GM12878 (cell line): ENCODE measurements around the gene MYO3A. TPM values are rescaled to one million over a fixed set of nuclear protein-coding genes. Genes with fewer than 3 reads are reported as not detected.

Experiments
- ATAC-seq: fragments of 200-7000 bp; cut with Tn5 transposase; 3 replicates; pipeline ENCODE4 v1.9.1; 2020; ENCODE audit warnings: mild to moderate bottlenecking, moderate library complexity
- BruUV-seq: library from RNA; stranded (reverse); fragments of 400-500 nt; replicated peaks from 2 replicates; lab custom pipeline; 2021; lab: Mats Ljungman, UMichigan
- CTCF ChIA-PET: fragments of 300-600 bp; sonication (Branson Sonifier 250); formaldehyde crosslinking; extraction: SDS; loops from one replicate; lab custom pipeline; 2021; ENCODE audit warnings: inconsistent platforms; lab: Yijun Ruan, JAX
- POLR2A ChIA-PET: fragments of 350-600 bp; formaldehyde crosslinking; extraction: SDS; loops from one replicate; lab custom pipeline; 2021; ENCODE audit warnings: inconsistent platforms; lab: Charles Lee
- RAD21 ChIA-PET: fragments of 300-600 bp; sonication (Branson Sonifier 250); formaldehyde crosslinking; loops from one replicate; lab custom pipeline; 2023; ENCODE audit warnings: antibody characterized with exemption; ENCODE audit not compliant: unreplicated experiment; lab: Charles Lee
- SMC1A ChIA-PET: fragments of 300-600 bp; sonication (Branson Sonifier 250); formaldehyde crosslinking; loops from one replicate; lab custom pipeline; 2023; ENCODE audit not compliant: unreplicated experiment, uncharacterized antibody; lab: Charles Lee
- DNase-seq: peaks from one replicate; pipeline ENCODE4 v3.0.0-alpha.2; 2011; ENCODE audit warnings: low read depth, low spot score
- FAIRE-seq: peaks from 3 replicates; lab custom pipeline; 2011; peaks lifted over from hg19 to GRCh38; lab: Jason Lieb, UNC
- H2AFZ ChIP-seq: 2 replicates; pipeline ENCODE4 v1.6.0; 2011; ENCODE audit warnings: low read depth, low read length, control low read depth; ENCODE audit not compliant: control insufficient read depth
- H3K27ac ChIP-seq: 2 replicates; pipeline ENCODE4 v1.5.1; 2011; ENCODE audit warnings: control low read depth; ENCODE audit not compliant: control insufficient read depth, insufficient read depth
- H3K27me3 ChIP-seq, 2 experiments: replicated peaks in 1 of 2; 2 replicates each; pipeline versions ENCODE4 v1.6.0 to v1.6.1; 2011; ENCODE audit warnings: low read length in 1 of 2; ENCODE audit not compliant: control insufficient read depth in 2 of 2, insufficient read depth in 2 of 2
- H3K36me3 ChIP-seq, 2 experiments: 2 replicates each; pipeline ENCODE4 v1.5.1; 2011; ENCODE audit warnings: low read length in 1 of 2; ENCODE audit not compliant: control insufficient read depth in 2 of 2, insufficient read depth in 2 of 2
- H3K4me1 ChIP-seq: 2 replicates; pipeline ENCODE4 v1.6.1; 2011; ENCODE audit warnings: mild to moderate bottlenecking, low read length, moderate library complexity, mixed read lengths; ENCODE audit not compliant: control insufficient read depth, insufficient read depth
- H3K4me2 ChIP-seq: 2 replicates; pipeline ENCODE4 v1.6.0; 2011; ENCODE audit warnings: control low read depth; ENCODE audit not compliant: control insufficient read depth, insufficient read depth
- H3K4me3 ChIP-seq: fragments of 200-600 bp; sonication (generic); 2 replicates; pipeline ENCODE4 v1.5.1; 2016
- H3K79me2 ChIP-seq: 2 replicates; pipeline ENCODE4 v1.6.0; 2011; ENCODE audit warnings: low read length; ENCODE audit not compliant: control insufficient read depth, insufficient read depth
- H3K9ac ChIP-seq: 2 replicates; pipeline ENCODE4 v1.8.0; 2011; ENCODE audit warnings: low read length, control low read depth, mixed read lengths; ENCODE audit not compliant: control insufficient read depth, insufficient read depth
- H3K9me3 ChIP-seq: replicated peaks from 3 replicates; pipeline ENCODE4 v1.5.1; 2011; ENCODE audit warnings: mild to moderate bottlenecking, low read length; ENCODE audit not compliant: control insufficient read depth, insufficient read depth
- H4K20me1 ChIP-seq: 2 replicates; pipeline ENCODE4 v1.6.0; 2011; ENCODE audit not compliant: control insufficient read depth, insufficient read depth
- BCL11A ChIP-seq: IDR thresholded peaks from 2 replicates; pipeline ENCODE4 v1.6.1; 2011; ENCODE audit warnings: low read depth, low read length
- MYB ChIP-seq: fragments of 150-350 bp; IDR thresholded peaks from 2 replicates; pipeline ENCODE4 v1.6.1; 2014; ENCODE audit warnings: mild to moderate bottlenecking, low read depth, low read length, borderline replicate concordance
- RUNX3 ChIP-seq: IDR thresholded peaks from 2 replicates; pipeline ENCODE4 v1.6.1; 2012; ENCODE audit warnings: low read length, inconsistent platforms
- SIX5 ChIP-seq: IDR thresholded peaks from 2 replicates; pipeline ENCODE4 v1.6.1; 2011; ENCODE audit warnings: mild to moderate bottlenecking, low read depth, low read length, moderate library complexity; ENCODE audit not compliant: severe bottlenecking
- SREBF1 ChIP-seq: IDR thresholded peaks from 2 replicates; pipeline ENCODE4 v1.6.1; 2012; ENCODE audit warnings: mild to moderate bottlenecking, low read length
- SREBF2 ChIP-seq: IDR thresholded peaks from 2 replicates; pipeline ENCODE4 v1.6.1; 2012; ENCODE audit warnings: mild to moderate bottlenecking, low read length
- USF1 ChIP-seq: IDR thresholded peaks from 2 replicates; pipeline ENCODE4 v1.6.1; 2011; ENCODE audit warnings: borderline replicate concordance, low read depth, mild to moderate bottlenecking, moderate library complexity, mixed read lengths, low read length; ENCODE audit not compliant: insufficient read depth; ENCODE audit errors: extremely low read length
- ZBED1 ChIP-seq: IDR thresholded peaks from 2 replicates; pipeline ENCODE4 v1.6.1; 2016; ENCODE audit warnings: borderline replicate concordance
- ZBTB4 ChIP-seq: fragments of 450-650 bp; formaldehyde crosslinking; IDR thresholded peaks from 2 replicates; pipeline ENCODE4 v1.4.0; 2022; ENCODE audit warnings: mild to moderate bottlenecking, moderate library complexity
- WGBS: methylation state at CpG from one replicate; pipeline ENCODE4 v1.1.6; 2016; ENCODE audit warnings: low lambda C conversion rate; ENCODE audit not compliant: insufficient replicate concordance, insufficient coverage; ENCODE audit errors: missing lambda C conversion rate; 5-methylcytosine and 5-hydroxymethylcytosine counted together
- in situ Hi-C: fragments of 300-500 bp; cut with MboI; formaldehyde crosslinking; loops from 9 replicates; pipeline ENCODE4 v1.14.3; 2018; ENCODE audit warnings: mixed read lengths
- intact Hi-C: fragments of 100-400 bp; cut with micrococcal nuclease; formaldehyde crosslinking; loops from one replicate; pipeline ENCODE4 v1.14.2; 2022; ENCODE audit not compliant: unreplicated experiment
- polyA plus RNA-seq, 11 experiments: library from polyadenylated mRNA; depleted of rRNA in 4 of 11; unstranded in 6 of 11; stranded (reverse) in 5 of 11; fragments of >200 nt; fragmentation: Nextera tagmentation in 4 of 11; fragmentation: Illumina TruSeq in 1 of 11; extraction: Ambion mirVana in 4 of 11; extraction: Trizol in 1 of 11; gene quantifications; 1 replicate in 1 of 11; 2 replicates in 10 of 11; pipeline versions ENCODE4 v1.2.1 to v1.2.3, GENCODE V29; 2011 to 2016; ENCODE audit warnings: inconsistent platforms in 2 of 11, missing spikeins in 2 of 11, low read depth in 1 of 11
- total RNA-seq, 4 experiments: library from RNA; depleted of rRNA in 3 of 4; stranded (reverse); fragments of >200 nt in 3 of 4; fragmentation: Illumina TruSeq in 1 of 4; extraction: Trizol in 1 of 4; gene quantifications; 2 replicates each; pipeline versions ENCODE4 v1.2.1 to v1.2.3, GENCODE V29; 2013 to 2021

Gene MYO3A
- total and polyA plus RNA-seq, 10 of the 15 experiments (the other 5 are each of a cell fraction or from before 2014, with no cell fraction given), result not detected

GRCh38 chr10:25912866-25913265 is 21.2 kb upstream of the MYO3A start:
- Histone ChIP-seq H3K9me3 (no peaks in the 10 kb centered on the region), H3K4me2 (no peak overlapping the region), H2AFZ (no peak overlapping the region), H3K36me3 (no peaks in the 10 kb centered on the region), H4K20me1 (no peaks in the 10 kb centered on the region), H3K4me1 (no peaks in the 10 kb centered on the region), H3K79me2 (no peaks in the 10 kb centered on the region), H3K4me3 (no peak overlapping the region), H3K9ac (no peak overlapping the region), H3K27me3 (no peaks in the 10 kb centered on the region), H3K27ac (no peak overlapping the region)
- BruUV-seq, result no TSS peak
- ChIA-PET POLR2A (no interaction called here), RAD21 (no interaction called here), SMC1A (interaction anchor here (1.5 kb wide), 1 partner anchor 37 kb away, joined by 4 read pairs; no protein-coding TSS in a partner anchor), CTCF (no interaction called here)
- TF ChIP-seq SIX5 (no peak), RUNX3 (no peak), ZBED1 (no peak), MYB (no peak), SREBF1 (no peak), BCL11A (no peak), SREBF2 (no peak), ZBTB4 (CRISPR knock-in tag) (no peak), USF1 (no peak)
- FAIRE-seq (no peak), DNase-seq (no peak), ATAC-seq (no peak)
- in situ Hi-C loops, result no loop called here
- intact Hi-C loops, result no loop called here
- WGBS, result 0% methylated on average over 2 of the region's 2 CpGs
